Renal cortical epithelial cell (primary cell): ENCODE results near the gene TEF. TPM values are rescaled to one million over a fixed set of nuclear protein-coding genes. Genes with fewer than 3 reads are reported as not detected.

ENCODE experiments used
- DNase-seq: peaks from one replicate; pipeline ENCODE4 v3.0.0-alpha.2; 2011; ENCODE audit warnings: low read depth
- total RNA-seq: library from RNA; depleted of rRNA; stranded (reverse); fragments of >200 nt; gene quantifications from 2 replicates; pipeline ENCODE4 v1.2.3, GENCODE V29; 2014

Gene TEF
- 2.3 and 7.6 TPM in 2 replicates for total RNA-seq

GRCh38 chr22:41381329-41382097 lies at the start of gene TEF:
TSS of gene TEF (plus strand) at chr22:41381942. CDS start at chr22:41382045, 103 bp downstream.
- DNase-seq: peak; percentile 93

- DNase-seq: no peak
These were observed 49.4 kb upstream of the TEF start for GRCh38 chr22:41332217-41332939.

- no peak for DNase-seq
These were observed 47.9 kb upstream of the TEF start for GRCh38 chr22:41333806-41334205.

GRCh38 chr22:41334215-41334614 lies 47.5 kb upstream of the TEF start:
- no peak for DNase-seq

GRCh38 chr22:41334951-41335635 lies 46.6 kb upstream of the TEF start:
- DNase-seq: no peak

GRCh38 chr22:41338614-41339212 lies 43.0 kb upstream of the TEF start:
- no peak for DNase-seq

GRCh38 chr22:41339823-41340222 lies 41.9 kb upstream of the TEF start:
- DNase-seq: no peak

GRCh38 chr22:41340357-41340756 lies 41.4 kb upstream of the TEF start:
- DNase-seq: no peak

- no peak for DNase-seq
These were observed 40.7 kb upstream of the TEF start for GRCh38 chr22:41341012-41341411.

GRCh38 chr22:41341990-41342389 lies 39.8 kb upstream of the TEF start:
- no peak for DNase-seq

- no peak for DNase-seq
These were observed 38.4 kb upstream of the TEF start for GRCh38 chr22:41343300-41343699.

GRCh38 chr22:41343717-41344116 lies 38.0 kb upstream of the TEF start:
- DNase-seq: no peak

- no peak for DNase-seq
These were observed 37.5 kb upstream of the TEF start for GRCh38 chr22:41344189-41344788.

GRCh38 chr22:41345807-41346335 lies 35.9 kb upstream of the TEF start:
- no peak for DNase-seq

GRCh38 chr22:41347066-41347859 lies 34.5 kb upstream of the TEF start:
- DNase-seq: no peak

- no peak for DNase-seq
These were observed 32.7 kb upstream of the TEF start for GRCh38 chr22:41348964-41349484.

GRCh38 chr22:41350087-41350486 lies 31.7 kb upstream of the TEF start:
- DNase-seq: no peak

- no peak for DNase-seq
These were observed 30.7 kb upstream of the TEF start for GRCh38 chr22:41351011-41351410.

GRCh38 chr22:41352058-41352457 lies 29.7 kb upstream of the TEF start:
- DNase-seq: peak; percentile 40

GRCh38 chr22:41353862-41354575 lies 27.7 kb upstream of the TEF start:
- DNase-seq: no peak
